Activated naive CD8-positive, alpha-beta T cell treated with anti-CD3 and anti-CD28 coated beads, Interleukin-2, amount 50 U/mL, for 24 hours (primary cell): ENCODE results near the gene METTL5.
"Not testable (repeated sequence)": the region's sequence is repeated elsewhere in the genome, so short reads cannot be mapped to it uniquely, and the experiment has no call there.

ENCODE experiments used
- ATAC-seq: fragments of 150-1000 bp; cut with Tn5 transposase; one replicate; pipeline ENCODE4 v1.10.0; 2021
- DNase-seq: peaks from one replicate; pipeline ENCODE4 v3.0.0; 2021
- H3K27ac Mint-ChIP-seq: one replicate; pipeline ENCODE4 v1.8.0; 2021; ENCODE audit warnings: mild to moderate bottlenecking, mixed read lengths
- H3K27me3 Mint-ChIP-seq: one replicate; pipeline ENCODE4 v1.8.0; 2021; ENCODE audit warnings: mixed read lengths
- H3K36me3 Mint-ChIP-seq: one replicate; pipeline ENCODE4 v1.8.0; 2021; ENCODE audit warnings: low read depth, mixed read lengths
- H3K4me1 Mint-ChIP-seq: one replicate; pipeline ENCODE4 v1.8.0; 2021; ENCODE audit warnings: mixed read lengths
- H3K4me3 Mint-ChIP-seq: one replicate; pipeline ENCODE4 v1.8.0; 2021; ENCODE audit warnings: mild to moderate bottlenecking, moderate library complexity, mixed read lengths
- H3K9me3 Mint-ChIP-seq: one replicate; pipeline ENCODE4 v1.8.0; 2021; ENCODE audit warnings: mixed read lengths

Gene METTL5

GRCh38 chr2:169818241-169818640, 6.5 kb downstream of the METTL5 start:
- Mint-ChIP-seq H3K4me3 (no peak overlapping the region), H3K36me3 (peaks cover 67% of the 10 kb centered on the region)

DNA sequence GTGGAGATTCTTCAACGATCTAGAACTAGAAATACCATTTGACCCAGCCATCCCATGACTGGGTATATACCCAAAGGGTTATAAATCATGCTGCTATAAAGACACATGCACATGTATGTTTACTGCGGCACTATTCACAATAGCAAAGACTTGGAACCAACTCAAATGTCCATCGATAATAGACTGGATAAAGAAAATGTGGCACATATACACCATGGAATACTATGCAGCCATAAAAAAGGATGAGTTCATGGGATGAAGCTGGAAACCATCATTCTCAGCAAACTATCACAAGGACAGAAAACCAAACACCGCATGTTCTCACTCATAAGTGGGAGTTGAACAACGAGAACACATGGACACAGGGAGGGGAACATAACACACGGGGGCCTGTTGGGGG, 7.3 kb downstream of the METTL5 start:
- not testable (repeated sequence) for DNase-seq, H3K4me3 Mint-ChIP-seq, H3K27ac Mint-ChIP-seq, ATAC-seq, H3K9me3 Mint-ChIP-seq, H3K27me3 Mint-ChIP-seq
- Mint-ChIP-seq H3K36me3 (peaks cover 63% of the 10 kb centered on the region), H3K4me1 (peaks cover 37% of the 10 kb centered on the region)

More at GRCh38 chr2:169818241-169818640, 6.5 kb downstream of the METTL5 start:
- Mint-ChIP-seq H3K4me1 (peaks cover 46% of the 10 kb centered on the region), H3K9me3 (peaks cover 7% of the 10 kb centered on the region), H3K27me3 (no peaks in the 10 kb centered on the region), H3K27ac (no peak overlapping the region)
- ATAC-seq (no peak), DNase-seq (no peak)

GRCh38 chr2:169816961-169817360, 7.7 kb downstream of the METTL5 start:
- H3K9me3 Mint-ChIP-seq, ATAC-seq, H3K27me3 Mint-ChIP-seq, H3K4me3 Mint-ChIP-seq, DNase-seq: not testable (repeated sequence)
- H3K36me3 Mint-ChIP-seq: peaks cover 61% of the 10 kb centered on the region
- peak overlapping the region; percentile 46 for H3K27ac Mint-ChIP-seq
- H3K4me1 Mint-ChIP-seq: peaks cover 33% of the 10 kb centered on the region

DNA sequence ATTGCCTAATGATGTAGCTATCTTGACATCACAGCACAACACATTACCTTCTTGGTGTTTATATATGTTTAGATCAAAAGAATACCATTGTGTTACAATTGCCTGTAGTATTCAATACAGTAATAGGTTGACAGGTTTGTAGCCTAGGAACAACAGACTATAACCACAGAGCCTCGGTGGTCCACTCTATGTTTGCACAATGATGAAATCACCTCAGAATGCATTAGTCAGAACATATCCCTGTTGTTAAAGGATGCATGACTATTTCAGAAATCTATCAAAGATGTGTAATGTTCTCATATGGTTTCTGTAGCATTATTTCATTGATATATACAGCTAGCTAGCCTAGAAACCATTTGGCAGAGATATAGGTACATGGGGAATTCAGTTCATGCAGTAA, 8.9 kb downstream of the METTL5 start:
- Mint-ChIP-seq H3K4me1 (peaks cover 26% of the 10 kb centered on the region), H3K36me3 (peaks cover 62% of the 10 kb centered on the region), H3K27me3 (no peaks in the 10 kb centered on the region), H3K4me3 (no peak overlapping the region), H3K9me3 (peaks cover 7% of the 10 kb centered on the region), H3K27ac (peak overlapping the region; percentile 46)
- ATAC-seq (peak; percentile 73), DNase-seq (no peak)

DNA sequence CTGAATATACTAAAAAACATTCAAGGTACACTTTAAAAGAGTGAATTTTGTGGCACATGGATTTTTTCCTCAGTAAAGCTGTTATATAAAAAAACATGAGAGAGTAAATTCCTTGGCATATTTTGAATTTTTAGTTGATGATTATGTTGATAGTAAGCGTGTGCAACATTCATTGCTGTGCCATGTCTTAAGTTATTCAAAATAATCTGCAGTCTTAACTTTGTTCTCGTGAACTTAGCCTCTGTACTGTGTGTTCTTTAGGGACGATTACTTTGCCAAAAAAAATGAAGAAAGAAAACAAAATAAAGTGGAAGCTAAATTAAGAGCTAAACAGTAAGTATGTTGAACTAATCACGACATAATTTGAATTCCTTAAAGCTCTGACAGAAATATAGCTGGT, 16.5 kb downstream of the METTL5 start:
- Mint-ChIP-seq H3K4me1 (peaks cover 4% of the 10 kb centered on the region), H3K36me3 (peaks cover 48% of the 10 kb centered on the region), H3K27ac (no peak overlapping the region), H3K9me3 (no peaks in the 10 kb centered on the region), H3K4me3 (no peak overlapping the region), H3K27me3 (no peaks in the 10 kb centered on the region)
- ATAC-seq (no peak), DNase-seq (no peak)

- Mint-ChIP-seq H3K27ac (peak overlapping the region; percentile 63), H3K36me3 (peaks cover 48% of the 10 kb centered on the region)
Observed at GRCh38 chr2:169806586-169806985, 18.1 kb downstream of the METTL5 start.

GRCh38 chr2:169803480-169803879, 21.2 kb downstream of the METTL5 start:
- Mint-ChIP-seq H3K4me1 (peaks cover 33% of the 10 kb centered on the region), H3K27ac (no peak overlapping the region), H3K4me3 (no peak overlapping the region), H3K36me3 (peaks cover 33% of the 10 kb centered on the region), H3K27me3 (no peaks in the 10 kb centered on the region), H3K9me3 (no peaks in the 10 kb centered on the region)
- no peak for DNase-seq
- no peak for ATAC-seq

More at GRCh38 chr2:169806586-169806985, 18.1 kb downstream of the METTL5 start:
- no peak for DNase-seq
- peaks cover 16% of the 10 kb centered on the region for H3K4me1 Mint-ChIP-seq
- no peak overlapping the region for H3K4me3 Mint-ChIP-seq
- no peaks in the 10 kb centered on the region for H3K27me3 Mint-ChIP-seq
- H3K9me3 Mint-ChIP-seq: no peaks in the 10 kb centered on the region
- ATAC-seq: no peak

- peak within 1 kb of the TSS; percentile 95 for H3K27ac Mint-ChIP-seq
- peaks cover 34% of the 10 kb centered on the region for H3K4me1 Mint-ChIP-seq
Observed at GRCh38 chr2:169798718-169799592, 25.8 kb downstream of the METTL5 start, which contains the start of gene SSB. SSB (plus strand) TSS chr2:169798871; CDS start chr2:169800961, 2,090 bp downstream.

GRCh38 chr2:169798397-169798717, 26.3 kb downstream of the METTL5 start:
- H3K36me3 Mint-ChIP-seq: peaks cover 7% of the 10 kb centered on the region
- no peak for DNase-seq
- H3K4me1 Mint-ChIP-seq: peaks cover 34% of the 10 kb centered on the region
- peak overlapping the region; percentile 77 for H3K27ac Mint-ChIP-seq
- H3K9me3 Mint-ChIP-seq: no peaks in the 10 kb centered on the region
- no peak for ATAC-seq
- H3K27me3 Mint-ChIP-seq: peaks cover 2% of the 10 kb centered on the region
- peak overlapping the region; percentile 92 for H3K4me3 Mint-ChIP-seq

More at GRCh38 chr2:169798718-169799592, 25.8 kb downstream of the METTL5 start, which contains the start of gene SSB:
- Mint-ChIP-seq H3K9me3 (no peaks in the 10 kb centered on the region), H3K27me3 (peaks cover 2% of the 10 kb centered on the region), H3K4me3 (peak within 1 kb of the TSS; percentile 92), H3K36me3 (peaks cover 7% of the 10 kb centered on the region)
- DNase-seq (peak; percentile 97), ATAC-seq (peak; percentile 98)

DNA sequence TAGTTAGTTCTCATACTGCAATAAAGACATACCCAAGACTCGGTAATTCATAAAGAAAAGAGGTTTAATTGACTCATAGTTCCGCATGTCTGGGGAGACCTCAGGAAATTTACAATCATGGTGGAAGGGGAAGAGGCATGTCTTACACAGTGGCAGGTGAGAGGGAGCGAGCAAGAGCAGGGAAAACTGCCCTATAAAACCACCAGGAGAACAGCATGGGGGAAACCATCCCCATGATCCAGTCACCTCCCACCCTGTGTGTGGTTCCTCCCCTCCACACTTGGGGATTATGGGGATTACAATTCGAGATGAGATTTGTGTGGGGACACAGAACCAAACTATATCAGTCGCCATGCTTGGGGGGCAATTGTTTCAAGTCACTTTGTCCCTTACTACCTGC, 27.1 kb downstream of the METTL5 start:
- peaks cover 31% of the 10 kb centered on the region for H3K4me1 Mint-ChIP-seq
- DNase-seq: no peak
- H3K9me3 Mint-ChIP-seq: no peaks in the 10 kb centered on the region
- ATAC-seq: no peak
- H3K36me3 Mint-ChIP-seq: peaks cover 6% of the 10 kb centered on the region
- H3K4me3 Mint-ChIP-seq: no peak overlapping the region
- H3K27ac Mint-ChIP-seq: no peak overlapping the region
- H3K27me3 Mint-ChIP-seq: peaks cover 2% of the 10 kb centered on the region

DNA sequence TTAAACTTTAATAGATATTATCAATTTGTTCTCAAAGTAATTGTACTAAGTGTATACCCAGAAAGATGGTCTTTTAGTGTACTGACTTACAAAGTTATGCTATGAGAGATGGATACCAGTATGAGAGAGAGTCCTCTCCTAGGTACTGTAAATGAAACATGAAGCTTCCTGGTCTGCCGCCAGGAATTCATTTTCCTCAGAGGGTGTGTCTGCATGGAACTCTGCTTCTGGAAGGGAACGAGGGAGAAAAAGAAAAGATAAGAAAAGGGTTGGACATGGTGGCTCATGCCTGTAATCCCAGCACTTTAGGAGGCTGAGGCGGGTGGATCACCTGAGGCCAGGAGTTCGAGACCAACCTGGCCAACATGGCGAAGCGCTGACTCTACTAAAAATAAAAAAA, 28.3 kb downstream of the METTL5 start:
- no peaks in the 10 kb centered on the region for H3K9me3 Mint-ChIP-seq
- H3K36me3 Mint-ChIP-seq: peaks cover 3% of the 10 kb centered on the region
- ATAC-seq: no peak
- no peak overlapping the region for H3K27ac Mint-ChIP-seq
- DNase-seq: no peak
- H3K27me3 Mint-ChIP-seq: peaks cover 2% of the 10 kb centered on the region
- H3K4me3 Mint-ChIP-seq: no peak overlapping the region
- H3K4me1 Mint-ChIP-seq: peaks cover 22% of the 10 kb centered on the region

GRCh38 chr2:169795181-169795580, 29.5 kb downstream of the METTL5 start:
- DNase-seq: no peak
- Mint-ChIP-seq H3K27ac (no peak overlapping the region), H3K4me1 (peaks cover 15% of the 10 kb centered on the region), H3K4me3 (no peak overlapping the region), H3K9me3 (no peaks in the 10 kb centered on the region), H3K36me3 (no peaks in the 10 kb centered on the region), H3K27me3 (peaks cover 2% of the 10 kb centered on the region)
- ATAC-seq: no peak

DNA sequence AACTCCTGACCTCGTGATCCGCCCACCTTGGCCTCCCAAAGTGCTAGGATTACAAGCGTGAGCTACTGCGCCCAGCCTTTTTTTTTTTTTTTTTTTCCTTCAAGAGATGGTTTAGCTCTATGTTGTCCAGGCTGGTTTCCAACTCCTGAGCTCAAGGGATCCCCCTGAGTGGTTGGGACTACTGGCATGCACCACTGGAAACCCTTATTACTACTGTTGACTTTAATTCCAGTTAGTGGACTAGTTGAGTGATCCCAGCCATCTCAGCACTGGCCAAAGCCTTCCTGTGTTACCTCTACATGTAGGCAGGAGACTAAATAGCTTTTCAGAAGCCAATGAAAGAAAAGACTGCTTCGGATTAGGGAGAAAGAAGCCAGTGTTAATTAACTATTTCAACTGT, 34.1 kb downstream of the METTL5 start:
- peaks cover 21% of the 10 kb centered on the region for H3K27me3 Mint-ChIP-seq
- H3K4me1 Mint-ChIP-seq: peaks cover 5% of the 10 kb centered on the region
- ATAC-seq: no peak
- H3K27ac Mint-ChIP-seq: no peak overlapping the region
- DNase-seq: no peak
- no peaks in the 10 kb centered on the region for H3K36me3 Mint-ChIP-seq
- no peaks in the 10 kb centered on the region for H3K9me3 Mint-ChIP-seq
- no peak overlapping the region for H3K4me3 Mint-ChIP-seq

GRCh38 chr2:169782513-169782912, 42.2 kb downstream of the METTL5 start:
- H3K27ac Mint-ChIP-seq: no peak overlapping the region
- H3K27me3 Mint-ChIP-seq: peaks cover 4% of the 10 kb centered on the region
- H3K36me3 Mint-ChIP-seq: no peaks in the 10 kb centered on the region
- no peaks in the 10 kb centered on the region for H3K4me1 Mint-ChIP-seq
- ATAC-seq: no peak
- H3K9me3 Mint-ChIP-seq: no peaks in the 10 kb centered on the region
- H3K4me3 Mint-ChIP-seq: no peak overlapping the region
- DNase-seq: no peak

DNA sequence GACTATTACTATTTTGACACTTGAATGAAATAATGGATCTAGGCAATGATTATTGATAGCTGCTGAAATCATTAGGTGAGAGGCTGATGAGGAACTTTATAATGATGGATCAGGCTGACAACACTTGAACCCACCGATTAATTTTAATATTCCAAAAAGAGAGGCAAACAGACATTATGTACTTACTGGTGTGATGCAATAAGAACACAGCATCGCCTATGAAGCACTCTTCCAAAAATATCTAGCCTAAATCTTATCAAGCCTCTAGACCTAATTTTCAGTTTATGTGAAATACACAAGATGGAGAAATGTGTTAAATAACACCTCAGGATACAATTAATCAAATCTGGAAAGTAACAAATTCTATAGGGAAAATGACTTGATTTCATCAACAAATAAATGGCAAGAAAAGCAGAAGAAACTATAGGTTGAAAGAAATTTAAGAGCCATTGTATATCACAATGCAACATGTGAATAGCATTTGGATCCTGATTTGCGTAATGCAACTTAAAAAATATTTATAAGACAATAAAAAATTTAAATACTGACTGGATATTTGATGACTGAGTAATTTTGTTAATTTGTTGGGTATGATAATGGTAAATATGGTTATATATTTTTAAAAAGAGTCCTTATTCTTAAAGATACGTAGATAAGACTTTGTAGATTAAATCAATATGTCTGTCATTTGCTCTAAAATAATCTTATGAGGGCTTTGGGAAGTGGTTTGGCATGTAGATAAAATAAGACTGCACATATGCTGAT, 43.3 kb downstream of the METTL5 start:
- Mint-ChIP-seq H3K4me3 (no peak overlapping the region), H3K27ac (no peak overlapping the region), H3K36me3 (no peaks in the 10 kb centered on the region), H3K9me3 (no peaks in the 10 kb centered on the region), H3K27me3 (peaks cover 4% of the 10 kb centered on the region), H3K4me1 (no peaks in the 10 kb centered on the region)
- ATAC-seq (no peak), DNase-seq (no peak)
